Suppressor macrophage treated with lipopolysaccharide for 1 hour (primary cell): ENCODE data around the gene GRPEL1.

ENCODE experiments used
- DNase-seq, 3 donors: peaks; one replicate each; pipeline ENCODE4 v3.0.0-alpha.2; 2020 to 2022

Gene GRPEL1

GRCh38 chr4:7043284-7044136, 24.4 kb downstream of the GRPEL1 start, which contains the start of gene TADA2B:
Gene TADA2B (plus strand): TSS chr4:7043372. CDS start chr4:7043580, 208 bp downstream.
- peak in 1 of 3 donors; percentile 52 for DNase-seq

- peak; percentile 99 to 100 (median 99) for DNase-seq
Observed at GRCh38 chr4:7042503-7043283, 25.2 kb downstream of the GRPEL1 start.

- peak in 1 of 3 donors; percentile 28 for DNase-seq
Observed at GRCh38 chr4:7041801-7042502, 25.9 kb downstream of the GRPEL1 start.

GRCh38 chr4:7041246-7041645, 26.6 kb downstream of the GRPEL1 start:
- no peak for DNase-seq

GRCh38 chr4:7040765-7041164, 27.1 kb downstream of the GRPEL1 start:
- DNase-seq: peak; percentile 21 to 67 (median 64)

- DNase-seq: no peak
Observed at GRCh38 chr4:7037425-7037824, 30.4 kb downstream of the GRPEL1 start.

GRCh38 chr4:7034262-7035081, 33.4 kb downstream of the GRPEL1 start:
- no peak for DNase-seq

- no peak for DNase-seq
Observed at GRCh38 chr4:7032596-7032995, 35.3 kb downstream of the GRPEL1 start.

GRCh38 chr4:7031558-7032449, 36.1 kb downstream of the GRPEL1 start:
- no peak for DNase-seq

GRCh38 chr4:7030856-7031255, 37.0 kb downstream of the GRPEL1 start:
- no peak for DNase-seq

- no peak for DNase-seq
Observed at GRCh38 chr4:7029921-7030320, 37.9 kb downstream of the GRPEL1 start.

- no peak for DNase-seq
Observed at GRCh38 chr4:7029212-7029611, 38.7 kb downstream of the GRPEL1 start.

GRCh38 chr4:7027913-7028312, 40.0 kb downstream of the GRPEL1 start:
- no peak for DNase-seq

GRCh38 chr4:7027284-7027683, 40.6 kb downstream of the GRPEL1 start:
- DNase-seq: no peak

- no peak for DNase-seq
Observed at GRCh38 chr4:7026107-7026506, 41.8 kb downstream of the GRPEL1 start.

- no peak for DNase-seq
Observed at GRCh38 chr4:7025040-7025602, 42.7 kb downstream of the GRPEL1 start.

- no peak for DNase-seq
Observed at GRCh38 chr4:7024336-7024890, 43.5 kb downstream of the GRPEL1 start.

GRCh38 chr4:7023901-7024300, 44.0 kb downstream of the GRPEL1 start:
- DNase-seq: no peak

- no peak for DNase-seq
Observed at GRCh38 chr4:7023486-7023885, 44.4 kb downstream of the GRPEL1 start.

- no peak for DNase-seq
Observed at GRCh38 chr4:7021930-7022664, 45.8 kb downstream of the GRPEL1 start.
